ENCODE data around the gene RAPGEF2.

DNA sequence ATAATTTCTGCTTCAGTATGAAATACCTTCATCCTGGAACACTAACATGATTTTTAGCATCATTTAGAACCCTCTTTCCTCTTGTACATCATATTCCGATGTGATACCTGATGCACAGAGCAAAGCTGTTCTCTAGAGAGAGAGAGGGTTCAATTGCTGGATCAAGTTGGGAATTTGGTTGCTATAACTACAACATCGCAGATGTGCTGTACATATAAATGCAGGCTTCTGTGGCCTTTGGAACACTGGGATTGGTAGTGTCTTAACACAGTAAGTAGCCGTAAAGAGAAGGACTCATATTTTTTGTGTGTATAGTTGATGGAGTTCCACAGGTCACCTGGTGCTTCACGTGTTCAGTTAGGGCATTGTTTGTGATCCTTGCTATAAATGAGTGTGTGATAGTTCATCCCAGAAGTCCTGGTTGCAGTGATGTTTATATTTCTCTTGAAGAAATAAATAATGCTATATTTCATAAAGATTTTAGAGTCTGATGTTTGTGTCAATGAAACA is 119.2 kb downstream of the RAPGEF2 start:
- TF ChIP-seq L3MBTL2 (conservative IDR thresholded peaks at IDR 0.05) (no peak), SUZ12 (IDR thresholded peaks at IDR 0.05) (no peak), TARDBP (IDR thresholded peaks at IDR 0.05) (no peak), FOXK2 (IDR thresholded peaks at IDR 0.05) (no peak)
